GM21786 (cell line): ENCODE results near the gene OSBP2.

Source experiments
- ATAC-seq: cut with Tn5 transposase; IDR thresholded peaks from one replicate; pipeline ENCODE4 v1.9.1; 2021; ENCODE audit not compliant: unreplicated experiment

OSBP2 gene

GRCh38 chr22:30806391-30806861 is 111.8 kb downstream of the OSBP2 start:
- ATAC-seq, result no peak

- no peak for ATAC-seq
Measured at GRCh38 chr22:30809086-30809485, 114.4 kb downstream of the OSBP2 start.

- ATAC-seq, result no peak
Measured at GRCh38 chr22:30810105-30810504, 115.4 kb downstream of the OSBP2 start.

GRCh38 chr22:30813936-30814335 is 119.3 kb downstream of the OSBP2 start:
- ATAC-seq, result no peak

- ATAC-seq, result no peak
Measured at GRCh38 chr22:30816413-30816812, 121.7 kb downstream of the OSBP2 start.

GRCh38 chr22:30821381-30821780 is 126.7 kb downstream of the OSBP2 start:
- no peak for ATAC-seq

GRCh38 chr22:30821863-30822215 is 127.2 kb downstream of the OSBP2 start:
- ATAC-seq, result no peak

GRCh38 chr22:30822216-30823014 is 127.7 kb downstream of the OSBP2 start:
- no peak for ATAC-seq

- ATAC-seq, result no peak
Measured at GRCh38 chr22:30823015-30823370, 128.3 kb downstream of the OSBP2 start.

- ATAC-seq, result no peak
Measured at GRCh38 chr22:30824096-30824495, 129.4 kb downstream of the OSBP2 start.

GRCh38 chr22:30824711-30825110 is 130.0 kb downstream of the OSBP2 start:
- ATAC-seq, result no peak

GRCh38 chr22:30825711-30826505 is 131.2 kb downstream of the OSBP2 start:
- no peak for ATAC-seq

- no peak for ATAC-seq
Measured at GRCh38 chr22:30826670-30827355, 132.1 kb downstream of the OSBP2 start.

GRCh38 chr22:30827646-30828045 is 133.0 kb downstream of the OSBP2 start:
- ATAC-seq, result no peak

GRCh38 chr22:30828187-30829155 is 133.8 kb downstream of the OSBP2 start:
- no peak for ATAC-seq

- no peak for ATAC-seq
Measured at GRCh38 chr22:30829901-30830550, 135.4 kb downstream of the OSBP2 start.

- ATAC-seq, result no peak
Measured at GRCh38 chr22:30830907-30831306, 136.2 kb downstream of the OSBP2 start.

GRCh38 chr22:30832407-30832987 is 137.8 kb downstream of the OSBP2 start:
- no peak for ATAC-seq

- no peak for ATAC-seq
Measured at GRCh38 chr22:30833322-30833721, 138.6 kb downstream of the OSBP2 start.

GRCh38 chr22:30837531-30837930 is 142.9 kb downstream of the OSBP2 start:
- no peak for ATAC-seq
